Suprapubic skin (tissue), 4 donors: ENCODE results near the gene PTMA. TPM values are rescaled to one million over a fixed set of nuclear protein-coding genes. Genes with fewer than 3 reads are reported as not detected.
A peak's percentile ranks its signal among the peaks of the same experiment; 100 is the strongest.

Experiments
- DNase-seq, 2 donors: peaks; one replicate each; pipeline ENCODE4 v3.0.0-alpha.2; 2019; ENCODE audit warnings: low spot score in 2 of 2
- H3K27ac ChIP-seq: fragments of 200-600 bp; sonication (generic); one replicate; pipeline ENCODE4 v1.5.1; 2019
- H3K27me3 ChIP-seq: fragments of 200-600 bp; sonication (generic); one replicate; pipeline ENCODE4 v1.5.1; 2019
- H3K36me3 ChIP-seq: fragments of 200-600 bp; sonication (generic); one replicate; pipeline ENCODE4 v1.5.1; 2019
- H3K4me1 ChIP-seq: fragments of 200-600 bp; sonication (generic); one replicate; pipeline ENCODE4 v1.5.1; 2019
- H3K4me3 ChIP-seq: fragments of 200-600 bp; sonication (generic); one replicate; pipeline ENCODE4 v1.5.1; 2019; ENCODE audit warnings: mild to moderate bottlenecking
- H3K9me3 ChIP-seq: fragments of 200-600 bp; sonication (generic); one replicate; pipeline ENCODE4 v1.5.1; 2019
- EP300 ChIP-seq: sonication (generic); formaldehyde crosslinking; IDR thresholded peaks from one replicate; pipeline ENCODE4 v1.6.1; 2017; ENCODE audit warnings: antibody characterized with exemption
- POLR2A ChIP-seq, 2 donors: fragments of 450-650 bp; IDR thresholded peaks; one replicate each; pipeline ENCODE4 v1.6.1; 2017; ENCODE audit warnings: antibody characterized with exemption in 2 of 2, mild to moderate bottlenecking in 2 of 2, moderate library complexity in 2 of 2
- POLR2AphosphoS5 ChIP-seq, 3 donors: sonication (generic); formaldehyde crosslinking; IDR thresholded peaks; one replicate each; pipeline ENCODE4 v1.6.1; 2017; ENCODE audit warnings: antibody characterized with exemption in 3 of 3
- WGBS: methylation state at CpG from one replicate; pipeline ENCODE4 v1.1.5; 2018; 5-methylcytosine and 5-hydroxymethylcytosine counted together
- total RNA-seq, 4 donors: library from RNA; depleted of rRNA; stranded (reverse); fragments of >200 nt; gene quantifications; one replicate each; pipeline ENCODE4 v1.1.0, GENCODE V29; 2016
- TF ChIP-seq, protein P1 (sequence below), 2 donors: fragments of 200-600 bp in 1 of 2; fragments of 450-650 bp in 1 of 2; sonication (generic) in 1 of 2; IDR thresholded peaks; one replicate each; pipeline ENCODE4 v1.5.1; 2016 to 2019; ENCODE audit warnings: antibody characterized with exemption in 2 of 2, mild to moderate bottlenecking in 1 of 2, moderate library complexity in 1 of 2

PTMA gene
- total RNA-seq, 4 donors from 2014 or later: 781 to 1,090 (median 1,063) TPM

DNA sequence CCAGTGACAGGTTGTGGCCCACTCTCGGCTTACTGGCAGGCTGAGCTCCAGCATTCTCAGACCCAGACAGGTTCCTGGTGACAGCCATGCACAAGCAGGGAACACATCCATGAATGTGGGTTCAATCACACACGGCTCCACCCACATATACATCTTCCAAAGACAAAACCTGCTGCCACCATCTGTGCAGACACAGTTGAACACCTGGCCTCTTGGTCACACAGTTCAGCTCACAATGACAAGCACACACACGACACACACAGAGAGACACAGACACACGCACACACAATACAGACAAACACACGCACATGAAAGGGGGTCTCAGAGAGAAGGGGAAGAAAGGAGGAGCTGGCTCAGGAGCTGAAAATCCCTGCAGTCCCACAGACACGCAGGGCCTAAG, 32.1 kb upstream of the PTMA start:
- TF ChIP-seq POLR2AphosphoS5 (IDR thresholded peaks at IDR 0.05) (no peak), POLR2A (IDR thresholded peaks at IDR 0.05) (no peak)
- TF ChIP-seq, protein P1, sequence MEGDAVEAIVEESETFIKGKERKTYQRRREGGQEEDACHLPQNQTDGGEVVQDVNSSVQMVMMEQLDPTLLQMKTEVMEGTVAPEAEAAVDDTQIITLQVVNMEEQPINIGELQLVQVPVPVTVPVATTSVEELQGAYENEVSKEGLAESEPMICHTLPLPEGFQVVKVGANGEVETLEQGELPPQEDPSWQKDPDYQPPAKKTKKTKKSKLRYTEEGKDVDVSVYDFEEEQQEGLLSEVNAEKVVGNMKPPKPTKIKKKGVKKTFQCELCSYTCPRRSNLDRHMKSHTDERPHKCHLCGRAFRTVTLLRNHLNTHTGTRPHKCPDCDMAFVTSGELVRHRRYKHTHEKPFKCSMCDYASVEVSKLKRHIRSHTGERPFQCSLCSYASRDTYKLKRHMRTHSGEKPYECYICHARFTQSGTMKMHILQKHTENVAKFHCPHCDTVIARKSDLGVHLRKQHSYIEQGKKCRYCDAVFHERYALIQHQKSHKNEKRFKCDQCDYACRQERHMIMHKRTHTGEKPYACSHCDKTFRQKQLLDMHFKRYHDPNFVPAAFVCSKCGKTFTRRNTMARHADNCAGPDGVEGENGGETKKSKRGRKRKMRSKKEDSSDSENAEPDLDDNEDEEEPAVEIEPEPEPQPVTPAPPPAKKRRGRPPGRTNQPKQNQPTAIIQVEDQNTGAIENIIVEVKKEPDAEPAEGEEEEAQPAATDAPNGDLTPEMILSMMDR (IDR thresholded peaks at IDR 0.05): no peak
- Histone ChIP-seq H3K36me3 (no peaks in the 10 kb centered on the region), H3K27me3 (no peaks in the 10 kb centered on the region), H3K27ac (no peak overlapping the region), H3K4me3 (no peak overlapping the region), H3K9me3 (no peaks in the 10 kb centered on the region), H3K4me1 (peaks cover 58% of the 10 kb centered on the region)
- DNase-seq: no peak
- WGBS: 92% methylated on average over 6 of the region's 6 CpGs

DNA sequence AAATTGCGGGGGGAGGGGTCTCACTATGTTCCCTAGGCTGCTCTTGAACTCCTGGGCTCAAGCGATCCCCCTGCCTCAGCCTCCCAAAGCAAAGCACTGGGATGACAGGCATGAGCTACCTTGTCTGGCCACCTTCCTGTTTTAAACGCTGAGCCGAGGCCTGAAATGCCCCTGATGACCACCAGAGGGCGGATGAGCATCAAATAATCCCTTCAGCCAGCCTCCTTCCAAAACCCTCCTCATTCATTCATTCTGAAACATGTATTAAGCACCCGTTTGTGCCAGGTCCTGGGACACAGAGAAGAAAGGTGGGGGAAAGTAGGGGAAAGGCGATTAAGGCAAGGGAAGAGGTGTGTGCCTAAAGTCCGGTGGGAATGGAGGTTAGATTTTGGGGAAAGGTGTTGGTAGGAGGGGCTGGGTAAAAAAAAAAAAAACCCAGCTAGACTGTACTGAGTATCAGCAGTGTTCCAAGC, 30.7 kb upstream of the PTMA start:
- H3K36me3 ChIP-seq: no peaks in the 10 kb centered on the region
- TF ChIP-seq, protein P1 (IDR thresholded peaks at IDR 0.05): peak; percentile 89 to 99
- TF ChIP-seq POLR2AphosphoS5 (IDR thresholded peaks at IDR 0.05) (peak in 2 of 3 donors; percentile 24 to 53), POLR2A (IDR thresholded peaks at IDR 0.05) (no peak), EP300 (no peak)
- peak in 1 of 2 donors; percentile 93 for DNase-seq
- WGBS: 2% methylated on average over 8 of the region's 8 CpGs
- no peak overlapping the region for H3K27ac ChIP-seq
- H3K27me3 ChIP-seq: no peaks in the 10 kb centered on the region
- H3K4me1 ChIP-seq: peaks cover 55% of the 10 kb centered on the region
- H3K9me3 ChIP-seq: no peaks in the 10 kb centered on the region
- H3K4me3 ChIP-seq: no peak overlapping the region

DNA sequence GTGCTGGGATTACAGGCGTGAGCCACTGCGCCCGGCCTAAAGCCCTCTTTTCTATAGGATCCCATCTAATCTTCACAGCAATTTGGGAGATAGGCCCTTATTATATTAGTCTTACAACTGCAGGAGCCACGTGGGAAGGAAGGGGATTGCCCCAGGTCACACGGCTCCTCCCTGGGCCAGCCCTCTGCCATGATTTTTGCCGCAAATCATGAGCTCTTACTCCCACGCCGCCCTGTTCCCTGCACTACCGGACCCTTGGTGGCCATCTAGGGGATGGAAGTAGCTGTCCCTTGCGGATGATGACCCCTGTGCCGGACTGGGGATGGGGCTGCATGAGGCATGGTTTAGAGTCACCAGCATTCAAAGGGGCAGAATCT, 28.4 kb upstream of the PTMA start:
- Histone ChIP-seq H3K9me3 (no peaks in the 10 kb centered on the region), H3K4me3 (peak overlapping the region; percentile 53), H3K4me1 (peaks cover 36% of the 10 kb centered on the region), H3K27me3 (no peaks in the 10 kb centered on the region), H3K27ac (peak overlapping the region; percentile 81), H3K36me3 (no peaks in the 10 kb centered on the region)
- DNase-seq: no peak
- no peak for TF ChIP-seq POLR2A (IDR thresholded peaks at IDR 0.05)
- 54% methylated on average over 11 of the region's 11 CpGs for WGBS

DNA sequence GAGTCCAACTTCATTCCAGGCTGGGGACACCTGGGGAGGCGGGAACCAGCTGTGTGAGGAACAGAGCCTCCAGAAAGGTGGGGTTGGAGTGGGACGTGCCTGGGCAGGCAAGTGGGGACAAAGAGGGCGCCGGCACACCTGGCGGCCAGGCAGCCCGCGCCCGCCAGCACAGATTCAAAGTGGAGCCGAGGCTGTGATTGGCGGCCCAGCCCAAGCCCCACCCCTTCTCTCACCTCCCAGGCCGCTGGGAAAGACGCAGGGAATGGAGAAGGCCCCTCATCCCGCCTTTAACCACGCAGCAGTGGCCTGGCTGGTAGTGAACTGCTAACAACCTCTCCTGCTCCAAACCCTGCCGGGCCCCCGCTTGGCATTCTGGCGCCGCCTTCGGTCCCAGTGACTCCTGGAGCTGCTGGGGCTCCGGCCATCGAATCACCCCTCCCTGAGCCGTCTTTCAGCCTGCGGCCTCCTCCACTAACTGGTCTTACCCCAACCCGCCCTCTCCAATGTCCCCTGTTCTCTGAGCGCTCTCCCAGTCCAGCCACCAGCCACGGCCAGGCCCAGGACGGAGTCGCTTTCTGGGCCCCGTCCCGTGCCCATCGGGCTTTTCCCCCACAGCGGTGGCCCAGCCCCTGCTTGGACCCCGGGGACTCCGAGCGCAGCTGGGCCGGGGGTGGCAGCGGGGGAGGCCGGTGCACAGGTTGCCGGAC, 27.9 kb upstream of the PTMA start:
- WGBS: 33% methylated on average over 29 of the region's 39 CpGs
- Histone ChIP-seq H3K4me3 (peak overlapping the region; percentile 53), H3K36me3 (no peaks in the 10 kb centered on the region), H3K27ac (peak overlapping the region; percentile 81), H3K27me3 (no peaks in the 10 kb centered on the region), H3K4me1 (peaks cover 32% of the 10 kb centered on the region), H3K9me3 (no peaks in the 10 kb centered on the region)
- TF ChIP-seq POLR2A (IDR thresholded peaks at IDR 0.05) (no peak), POLR2AphosphoS5 (IDR thresholded peaks at IDR 0.05) (no peak)
- no peak for DNase-seq

DNA sequence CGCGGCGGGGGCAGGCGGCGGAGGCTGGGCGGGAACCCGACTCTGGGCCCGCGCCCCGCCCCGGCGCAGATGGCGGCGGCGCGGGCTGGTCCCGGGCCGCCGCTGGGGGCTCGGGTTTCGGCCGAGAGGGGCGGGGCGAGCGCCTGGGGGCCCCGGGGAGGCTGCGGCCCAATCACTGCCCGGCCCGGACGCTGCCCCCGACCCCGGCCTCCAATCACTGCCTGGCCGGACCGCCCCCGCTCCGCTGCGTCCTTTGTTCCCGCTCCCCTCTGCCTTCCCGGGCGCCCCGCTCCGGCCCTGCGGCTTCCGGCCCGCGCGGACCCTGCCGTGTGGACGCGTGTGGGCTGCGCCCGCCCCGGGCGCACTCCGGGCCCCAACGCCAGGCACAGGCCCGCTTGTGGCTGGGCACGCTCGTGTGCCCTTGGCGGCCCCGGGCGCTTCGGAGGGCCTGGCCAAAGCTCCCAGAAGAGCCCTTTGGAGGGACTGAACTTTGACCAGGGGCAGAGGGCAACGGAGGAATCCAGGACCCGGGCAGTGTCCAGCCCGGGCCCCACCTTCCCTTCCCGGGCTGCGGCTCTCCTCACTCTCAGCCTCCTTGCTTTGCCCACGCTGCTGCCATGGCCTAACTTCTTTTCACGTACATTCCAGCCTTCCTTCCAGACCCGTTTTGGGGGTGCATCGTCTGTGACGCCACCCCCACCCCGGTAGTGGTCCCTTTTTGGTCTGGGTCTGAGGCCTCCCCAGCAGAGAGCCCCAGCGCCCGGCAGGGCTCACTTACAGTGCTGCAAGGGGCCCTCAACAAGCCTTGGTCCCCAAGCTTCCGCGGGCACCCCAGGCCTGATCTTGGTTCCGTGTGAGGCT, 27.1 kb upstream of the PTMA start:
- no peak for TF ChIP-seq EP300
- TF ChIP-seq, protein P1 (IDR thresholded peaks at IDR 0.05): peak in 1 of 2 donors; percentile 5
- peak in 1 of 3 donors; percentile 18 for TF ChIP-seq POLR2AphosphoS5 (IDR thresholded peaks at IDR 0.05)
- TF ChIP-seq POLR2A (IDR thresholded peaks at IDR 0.05): peak in 1 of 2 donors; percentile 57
- Histone ChIP-seq H3K36me3 (no peaks in the 10 kb centered on the region), H3K27ac (peak overlapping the region; percentile 81), H3K9me3 (no peaks in the 10 kb centered on the region), H3K4me1 (peaks cover 32% of the 10 kb centered on the region), H3K27me3 (no peaks in the 10 kb centered on the region), H3K4me3 (peak overlapping the region; percentile 53)
- DNase-seq: peak in 1 of 2 donors; percentile 90
- 25% methylated on average over 28 of the region's 79 CpGs for WGBS
